GM23338 (cell line): Measurements from ENCODE around the gene PROCA1. TPM values are rescaled to one million over a fixed set of nuclear protein-coding genes. Genes with fewer than 3 reads are reported as not detected.

Experiments used
- ATAC-seq: fragments of 200-7000 bp; cut with Tn5 transposase; 3 replicates; pipeline ENCODE4 v1.9.1; 2020
- DNase-seq: peaks from one replicate; pipeline ENCODE4 v3.0.0-alpha.2; 2015; ENCODE audit warnings: low spot score
- H2AFZ ChIP-seq: fragments of 200-600 bp; sonication (generic); 2 replicates; pipeline ENCODE4 v1.8.0; 2016; ENCODE audit warnings: antibody characterized with exemption, mild to moderate bottlenecking, moderate library complexity
- H3F3A ChIP-seq: fragments of 200-600 bp; sonication (generic); replicated peaks from 2 replicates; pipeline ENCODE4 v1.8.0; 2017; ENCODE audit warnings: antibody characterized with exemption, mixed run types, low read depth
- H3K27ac ChIP-seq: fragments of 200-600 bp; sonication (generic); 2 replicates; pipeline ENCODE4 v1.6.1; 2016; ENCODE audit warnings: low read depth
- H3K27me3 ChIP-seq: fragments of 200-600 bp; sonication (generic); 2 replicates; pipeline ENCODE4 v1.8.0; 2016; ENCODE audit warnings: mild to moderate bottlenecking, mixed run types, moderate library complexity; ENCODE audit not compliant: insufficient read depth
- H3K36me3 ChIP-seq: fragments of 200-600 bp; sonication (generic); 2 replicates; pipeline ENCODE4 v1.8.0; 2016; ENCODE audit warnings: mild to moderate bottlenecking; ENCODE audit not compliant: insufficient read depth
- H3K4me1 ChIP-seq: fragments of 200-600 bp; sonication (generic); 2 replicates; pipeline ENCODE4 v1.8.0; 2016; ENCODE audit warnings: mild to moderate bottlenecking, moderate library complexity; ENCODE audit not compliant: insufficient read depth
- H3K4me2 ChIP-seq: fragments of 200-600 bp; sonication (generic); 2 replicates; pipeline ENCODE4 v1.7.1; 2017; ENCODE audit warnings: mixed run types
- H3K4me3 ChIP-seq: fragments of 200-600 bp; sonication (generic); 2 replicates; pipeline ENCODE4 v1.6.1; 2016; ENCODE audit warnings: mixed run types
- H3K79me2 ChIP-seq: fragments of 200-600 bp; sonication (generic); replicated peaks from 2 replicates; pipeline ENCODE4 v1.8.0; 2017; ENCODE audit warnings: mild to moderate bottlenecking; ENCODE audit not compliant: insufficient read depth
- H3K9me2 ChIP-seq: fragments of 200-600 bp; sonication (generic); 2 replicates; pipeline ENCODE4 v1.8.0; 2017; ENCODE audit not compliant: insufficient read depth
- H4K20me1 ChIP-seq: fragments of 200-600 bp; sonication (generic); replicated peaks from 2 replicates; pipeline ENCODE4 v1.8.0; 2017; ENCODE audit warnings: mild to moderate bottlenecking; ENCODE audit not compliant: insufficient read depth
- H3K27ac Mint-ChIP-seq: 2 replicates; pipeline ENCODE4 v1.8.0; 2020; ENCODE audit warnings: inconsistent platforms, mild to moderate bottlenecking, moderate library complexity, mixed read lengths
- H3K27me3 Mint-ChIP-seq: 3 replicates; pipeline ENCODE4 v1.8.0; 2022; ENCODE audit warnings: low read depth, mild to moderate bottlenecking, moderate library complexity, mixed read lengths, inconsistent platforms; ENCODE audit not compliant: insufficient read depth, poor library complexity
- H3K36me3 Mint-ChIP-seq: 3 replicates; pipeline ENCODE4 v1.8.0; 2021; ENCODE audit warnings: low read depth, mild to moderate bottlenecking, inconsistent platforms, moderate library complexity, mixed read lengths
- H3K4me1 Mint-ChIP-seq: 3 replicates; pipeline ENCODE4 v1.8.0; 2020; ENCODE audit warnings: mild to moderate bottlenecking, inconsistent platforms, mixed read lengths
- H3K4me3 Mint-ChIP-seq: 3 replicates; pipeline ENCODE4 v1.8.0; 2021; ENCODE audit warnings: moderate library complexity, mild to moderate bottlenecking, inconsistent platforms, mixed read lengths
- H3K9me3 Mint-ChIP-seq: 3 replicates; pipeline ENCODE4 v1.8.0; 2020; ENCODE audit warnings: moderate library complexity, mild to moderate bottlenecking, inconsistent platforms, mixed read lengths
- CREB1 ChIP-seq: fragments of 250-450 bp; sonication (Bioruptor Pico); IDR thresholded peaks from 2 replicates; pipeline ENCODE4 v1.5.0; 2020; ENCODE audit warnings: low read depth, mild to moderate bottlenecking, moderate library complexity
- CTCF ChIP-seq, 2 experiments: fragments of 200-600 bp in 1 of 2; sonication (generic) in 1 of 2; conservative IDR thresholded peaks; 2 replicates each; pipeline versions ENCODE4 v1.5.1 to v1.6.1; 2016 to 2017; ENCODE audit warnings: antibody characterized with exemption in 2 of 2, low read depth in 2 of 2, mild to moderate bottlenecking in 2 of 2, moderate library complexity in 1 of 2
- ETS1 ChIP-seq: IDR thresholded peaks from 2 replicates; pipeline ENCODE4 v1.6.1; 2016; ENCODE audit warnings: antibody characterized with exemption
- EZH2 ChIP-seq: fragments of 200-600 bp; sonication (generic); IDR thresholded peaks from one replicate; pipeline ENCODE4 v1.8.0; 2017; ENCODE audit warnings: antibody characterized with exemption, mild to moderate bottlenecking, low read depth; ENCODE audit not compliant: unreplicated experiment
- EZH2phosphoT487 ChIP-seq: fragments of 200-600 bp; sonication (generic); IDR thresholded peaks from one replicate; pipeline ENCODE4 v1.8.1; 2018; ENCODE audit warnings: antibody characterized with exemption; ENCODE audit not compliant: unreplicated experiment
- JUNB ChIP-seq: IDR thresholded peaks from one replicate; pipeline ENCODE4 v1.6.1; 2016; ENCODE audit warnings: antibody characterized with exemption; ENCODE audit not compliant: unreplicated experiment
- NANOG ChIP-seq: IDR thresholded peaks from 2 replicates; pipeline ENCODE4 v1.6.1; 2016; ENCODE audit warnings: antibody characterized with exemption, borderline replicate concordance
- POLR2AphosphoS5 ChIP-seq: IDR thresholded peaks from 2 replicates; pipeline ENCODE4 v1.6.1; 2016; ENCODE audit warnings: antibody characterized with exemption, low read depth
- STAT1 ChIP-seq: IDR thresholded peaks from one replicate; pipeline ENCODE4 v1.6.1; 2016; ENCODE audit warnings: antibody characterized with exemption; ENCODE audit not compliant: unreplicated experiment
- ZNF114 ChIP-seq: fragments of 250-450 bp; sonication (Bioruptor Pico); IDR thresholded peaks from 2 replicates; pipeline ENCODE4 v1.5.0; 2020; ENCODE audit warnings: mild to moderate bottlenecking, moderate library complexity
- ZNF331 ChIP-seq: fragments of 250-450 bp; sonication (Bioruptor Pico); IDR thresholded peaks from 2 replicates; pipeline ENCODE4 v1.5.0; 2020; ENCODE audit warnings: low read depth, mild to moderate bottlenecking, moderate library complexity
- polyA plus RNA-seq: library from polyadenylated mRNA; unstranded; fragments of >200 nt; fragmentation: Nextera tagmentation; extraction: Ambion mirVana; gene quantifications from 2 replicates; pipeline ENCODE4 v1.2.1, GENCODE V29; 2016
- total RNA-seq: library from RNA; depleted of rRNA; stranded (reverse); fragments of >200 nt; shearing (Covaris generic); gene quantifications from 2 replicates; pipeline ENCODE4 v1.2.3, GENCODE V29; 2014
- TF ChIP-seq, protein P1 (sequence below): fragments of 250-450 bp; sonication (Bioruptor Pico); IDR thresholded peaks from 2 replicates; pipeline ENCODE4 v1.5.0; 2020; ENCODE audit warnings: mild to moderate bottlenecking, moderate library complexity
- TF ChIP-seq, protein P2 (sequence below): IDR thresholded peaks from one replicate; pipeline ENCODE4 v1.6.1; 2018; ENCODE audit warnings: antibody characterized with exemption; ENCODE audit not compliant: unreplicated experiment

Gene PROCA1
- total and polyA plus RNA-seq, 2 experiments from 2014 or later: 11.3 to 14.4 TPM

DNA sequence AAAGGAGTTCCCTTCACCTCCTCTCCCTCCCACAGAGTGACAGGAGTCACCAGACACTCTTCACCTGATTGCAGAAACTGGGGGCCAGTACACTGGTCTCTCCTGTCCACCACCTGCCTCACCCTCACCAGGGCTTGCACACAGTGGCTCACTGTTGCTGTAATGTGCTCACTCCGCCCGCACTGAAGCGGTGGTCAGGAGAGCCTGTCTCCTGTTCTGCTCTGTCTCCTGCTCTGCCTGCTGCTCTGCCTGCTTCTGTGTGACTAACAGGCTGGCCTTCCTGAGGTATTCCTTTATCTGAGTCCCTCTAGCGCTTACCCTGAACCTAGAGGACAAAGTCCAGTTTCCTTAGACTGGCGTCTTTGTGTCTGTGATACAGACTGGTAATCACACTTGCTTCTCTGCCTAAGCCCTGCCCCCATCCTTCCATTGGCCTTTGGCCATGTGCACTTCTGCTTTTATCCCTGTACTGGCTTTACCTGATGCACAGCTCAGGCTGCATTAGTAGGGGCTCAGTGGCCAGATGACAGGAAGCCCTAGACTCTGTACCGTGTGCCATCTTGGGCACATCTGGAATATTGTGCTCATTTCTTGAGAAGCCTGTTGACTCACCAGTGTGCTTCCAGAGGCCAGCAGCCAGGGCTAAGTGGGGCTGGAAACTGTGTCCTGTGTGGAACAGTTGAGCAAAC, 13.3 kb downstream of the PROCA1 start:
- Mint-ChIP-seq H3K27me3 (peaks cover 14% of the 10 kb centered on the region), H3K27ac (no peak overlapping the region), H3K4me3 (no peak overlapping the region), H3K4me1 (peaks cover 14% of the 10 kb centered on the region), H3K36me3 (peaks cover 100% of the 10 kb centered on the region), H3K9me3 (no peaks in the 10 kb centered on the region)
- H3K27ac ChIP-seq: no peak overlapping the region
- H3K36me3 ChIP-seq: peaks cover 38% of the 10 kb centered on the region
- no peak for DNase-seq
- H3K4me3 ChIP-seq: no peak overlapping the region
- H3F3A ChIP-seq: 0 out of 2 replicates have a peak, but pooled peaks cover 8% of the 10 kb centered on the region
- no peak overlapping the region for H2AFZ ChIP-seq
- no peak overlapping the region for H3K4me2 ChIP-seq
- no peaks in the 10 kb centered on the region for H3K27me3 ChIP-seq
- no peaks in the 10 kb centered on the region for H3K79me2 ChIP-seq
- no peak for ATAC-seq
- H3K4me1 ChIP-seq: no peaks in the 10 kb centered on the region
- H3K9me2 ChIP-seq: no peaks in the 10 kb centered on the region
- no peak for TF ChIP-seq STAT1
- TF ChIP-seq CTCF (conservative IDR thresholded peaks at IDR 0.05; ENCODE audit: low read depth in 2 of 2): no peak
- TF ChIP-seq NANOG: no peak
- TF ChIP-seq ZNF331 (CRISPR knock-in tag): no peak
- TF ChIP-seq, protein P1, sequence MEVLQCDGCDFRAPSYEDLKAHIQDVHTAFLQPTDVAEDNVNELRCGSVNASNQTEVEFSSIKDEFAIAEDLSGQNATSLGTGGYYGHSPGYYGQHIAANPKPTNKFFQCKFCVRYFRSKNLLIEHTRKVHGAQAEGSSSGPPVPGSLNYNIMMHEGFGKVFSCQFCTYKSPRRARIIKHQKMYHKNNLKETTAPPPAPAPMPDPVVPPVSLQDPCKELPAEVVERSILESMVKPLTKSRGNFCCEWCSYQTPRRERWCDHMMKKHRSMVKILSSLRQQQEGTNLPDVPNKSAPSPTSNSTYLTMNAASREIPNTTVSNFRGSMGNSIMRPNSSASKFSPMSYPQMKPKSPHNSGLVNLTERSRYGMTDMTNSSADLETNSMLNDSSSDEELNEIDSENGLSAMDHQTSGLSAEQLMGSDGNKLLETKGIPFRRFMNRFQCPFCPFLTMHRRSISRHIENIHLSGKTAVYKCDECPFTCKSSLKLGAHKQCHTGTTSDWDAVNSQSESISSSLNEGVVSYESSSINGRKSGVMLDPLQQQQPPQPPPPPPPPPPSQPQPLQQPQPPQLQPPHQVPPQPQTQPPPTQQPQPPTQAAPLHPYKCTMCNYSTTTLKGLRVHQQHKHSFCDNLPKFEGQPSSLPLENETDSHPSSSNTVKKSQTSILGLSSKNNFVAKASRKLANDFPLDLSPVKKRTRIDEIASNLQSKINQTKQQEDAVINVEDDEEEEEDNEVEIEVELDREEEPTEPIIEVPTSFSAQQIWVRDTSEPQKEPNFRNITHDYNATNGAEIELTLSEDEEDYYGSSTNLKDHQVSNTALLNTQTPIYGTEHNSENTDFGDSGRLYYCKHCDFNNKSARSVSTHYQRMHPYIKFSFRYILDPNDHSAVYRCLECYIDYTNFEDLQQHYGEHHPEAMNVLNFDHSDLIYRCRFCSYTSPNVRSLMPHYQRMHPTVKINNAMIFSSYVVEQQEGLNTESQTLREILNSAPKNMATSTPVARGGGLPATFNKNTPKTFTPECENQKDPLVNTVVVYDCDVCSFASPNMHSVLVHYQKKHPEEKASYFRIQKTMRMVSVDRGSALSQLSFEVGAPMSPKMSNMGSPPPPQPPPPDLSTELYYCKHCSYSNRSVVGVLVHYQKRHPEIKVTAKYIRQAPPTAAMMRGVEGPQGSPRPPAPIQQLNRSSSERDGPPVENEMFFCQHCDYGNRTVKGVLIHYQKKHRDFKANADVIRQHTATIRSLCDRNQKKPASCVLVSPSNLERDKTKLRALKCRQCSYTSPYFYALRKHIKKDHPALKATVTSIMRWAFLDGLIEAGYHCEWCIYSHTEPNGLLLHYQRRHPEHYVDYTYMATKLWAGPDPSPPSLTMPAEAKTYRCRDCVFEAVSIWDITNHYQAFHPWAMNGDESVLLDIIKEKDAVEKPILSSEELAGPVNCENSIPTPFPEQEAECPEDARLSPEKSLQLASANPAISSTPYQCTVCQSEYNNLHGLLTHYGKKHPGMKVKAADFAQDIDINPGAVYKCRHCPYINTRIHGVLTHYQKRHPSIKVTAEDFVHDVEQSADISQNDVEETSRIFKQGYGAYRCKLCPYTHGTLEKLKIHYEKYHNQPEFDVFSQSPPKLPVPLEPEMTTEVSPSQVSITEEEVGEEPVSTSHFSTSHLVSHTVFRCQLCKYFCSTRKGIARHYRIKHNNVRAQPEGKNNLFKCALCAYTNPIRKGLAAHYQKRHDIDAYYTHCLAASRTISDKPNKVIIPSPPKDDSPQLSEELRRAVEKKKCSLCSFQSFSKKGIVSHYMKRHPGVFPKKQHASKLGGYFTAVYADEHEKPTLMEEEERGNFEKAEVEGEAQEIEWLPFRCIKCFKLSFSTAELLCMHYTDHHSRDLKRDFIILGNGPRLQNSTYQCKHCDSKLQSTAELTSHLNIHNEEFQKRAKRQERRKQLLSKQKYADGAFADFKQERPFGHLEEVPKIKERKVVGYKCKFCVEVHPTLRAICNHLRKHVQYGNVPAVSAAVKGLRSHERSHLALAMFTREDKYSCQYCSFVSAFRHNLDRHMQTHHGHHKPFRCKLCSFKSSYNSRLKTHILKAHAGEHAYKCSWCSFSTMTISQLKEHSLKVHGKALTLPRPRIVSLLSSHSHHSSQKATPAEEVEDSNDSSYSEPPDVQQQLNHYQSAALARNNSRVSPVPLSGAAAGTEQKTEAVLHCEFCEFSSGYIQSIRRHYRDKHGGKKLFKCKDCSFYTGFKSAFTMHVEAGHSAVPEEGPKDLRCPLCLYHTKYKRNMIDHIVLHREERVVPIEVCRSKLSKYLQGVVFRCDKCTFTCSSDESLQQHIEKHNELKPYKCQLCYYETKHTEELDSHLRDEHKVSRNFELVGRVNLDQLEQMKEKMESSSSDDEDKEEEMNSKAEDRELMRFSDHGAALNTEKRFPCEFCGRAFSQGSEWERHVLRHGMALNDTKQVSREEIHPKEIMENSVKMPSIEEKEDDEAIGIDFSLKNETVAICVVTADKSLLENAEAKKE (CRISPR knock-in tag): no peak
- TF ChIP-seq JUNB: no peak
- TF ChIP-seq EZH2: no peak
- no peak for TF ChIP-seq EZH2phosphoT487
- TF ChIP-seq POLR2AphosphoS5: no peak
- TF ChIP-seq ZNF114 (CRISPR knock-in tag): no peak
- no peak for TF ChIP-seq ETS1
- TF ChIP-seq, protein P2, sequence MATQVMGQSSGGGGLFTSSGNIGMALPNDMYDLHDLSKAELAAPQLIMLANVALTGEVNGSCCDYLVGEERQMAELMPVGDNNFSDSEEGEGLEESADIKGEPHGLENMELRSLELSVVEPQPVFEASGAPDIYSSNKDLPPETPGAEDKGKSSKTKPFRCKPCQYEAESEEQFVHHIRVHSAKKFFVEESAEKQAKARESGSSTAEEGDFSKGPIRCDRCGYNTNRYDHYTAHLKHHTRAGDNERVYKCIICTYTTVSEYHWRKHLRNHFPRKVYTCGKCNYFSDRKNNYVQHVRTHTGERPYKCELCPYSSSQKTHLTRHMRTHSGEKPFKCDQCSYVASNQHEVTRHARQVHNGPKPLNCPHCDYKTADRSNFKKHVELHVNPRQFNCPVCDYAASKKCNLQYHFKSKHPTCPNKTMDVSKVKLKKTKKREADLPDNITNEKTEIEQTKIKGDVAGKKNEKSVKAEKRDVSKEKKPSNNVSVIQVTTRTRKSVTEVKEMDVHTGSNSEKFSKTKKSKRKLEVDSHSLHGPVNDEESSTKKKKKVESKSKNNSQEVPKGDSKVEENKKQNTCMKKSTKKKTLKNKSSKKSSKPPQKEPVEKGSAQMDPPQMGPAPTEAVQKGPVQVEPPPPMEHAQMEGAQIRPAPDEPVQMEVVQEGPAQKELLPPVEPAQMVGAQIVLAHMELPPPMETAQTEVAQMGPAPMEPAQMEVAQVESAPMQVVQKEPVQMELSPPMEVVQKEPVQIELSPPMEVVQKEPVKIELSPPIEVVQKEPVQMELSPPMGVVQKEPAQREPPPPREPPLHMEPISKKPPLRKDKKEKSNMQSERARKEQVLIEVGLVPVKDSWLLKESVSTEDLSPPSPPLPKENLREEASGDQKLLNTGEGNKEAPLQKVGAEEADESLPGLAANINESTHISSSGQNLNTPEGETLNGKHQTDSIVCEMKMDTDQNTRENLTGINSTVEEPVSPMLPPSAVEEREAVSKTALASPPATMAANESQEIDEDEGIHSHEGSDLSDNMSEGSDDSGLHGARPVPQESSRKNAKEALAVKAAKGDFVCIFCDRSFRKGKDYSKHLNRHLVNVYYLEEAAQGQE: no peak
- no peak for TF ChIP-seq CREB1 (CRISPR knock-in tag)
- peaks cover 6% of the 10 kb centered on the region for H4K20me1 ChIP-seq
